ENCODE measurements around the gene IFI44. TPM values are rescaled to one million over a fixed set of nuclear protein-coding genes. Genes with fewer than 3 reads are reported as not detected.

Gene IFI44
- total and polyA plus RNA-seq, 4 donors, result 5.9 to 17.9 (median 9.7) TPM

DNA sequence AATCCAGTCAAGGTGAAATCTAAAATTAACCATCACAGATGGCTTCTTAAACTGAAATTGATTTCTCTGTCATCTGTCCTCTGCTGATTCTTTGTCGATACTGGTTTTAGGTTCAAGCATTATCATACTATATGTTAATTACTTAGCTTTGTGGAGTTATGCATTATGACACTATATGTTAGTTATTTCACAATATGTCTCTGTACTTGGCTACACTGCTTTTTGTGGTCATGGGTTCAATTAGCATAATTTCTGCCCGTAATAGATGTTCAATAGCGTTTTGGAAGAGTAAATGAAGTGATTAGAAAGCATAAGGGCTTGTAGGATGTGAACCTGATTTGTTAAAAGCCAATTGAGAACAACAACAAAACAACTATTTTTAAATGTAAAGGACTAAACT is 28.2 kb downstream of the IFI44 start:
- no peak for DNase-seq (ENCODE audit: low spot score)
- H3K9ac ChIP-seq (ENCODE audit: low read depth in 1 of 2, low read length in 2 of 2), result no peak overlapping the region
- no peaks in the 10 kb centered on the region for H3K36me3 ChIP-seq (ENCODE audit: control insufficient read depth in 4 of 4, insufficient read depth in 3 of 4, low read depth in 1 of 4, low read length in 3 of 4)
- H3K27me3 ChIP-seq (ENCODE audit: control insufficient read depth in 4 of 4, insufficient read depth in 4 of 4, low read length in 3 of 4), result no peaks in the 10 kb centered on the region
- WGBS, result 88% methylated on average over 3 of the region's 3 CpGs
- H3K27ac ChIP-seq (ENCODE audit: low read depth in 1 of 2, low read length in 2 of 2), result no peak overlapping the region
- no peaks in the 10 kb centered on the region for H3K9me3 ChIP-seq (ENCODE audit: control insufficient read depth in 4 of 4, low read length in 3 of 4)
- no peak overlapping the region for H3K4me3 ChIP-seq (ENCODE audit: low read depth in 1 of 3, low read length in 3 of 3)
- no peak for TF ChIP-seq MAX (IDR thresholded peaks at IDR 0.05)
- no peaks in the 10 kb centered on the region for H3K4me1 ChIP-seq (ENCODE audit: control insufficient read depth in 4 of 4, insufficient read depth in 4 of 4, low read length in 3 of 4)

GRCh38 chr1:78678324-78678723 is 28.7 kb downstream of the IFI44 start:
- Histone ChIP-seq H3K4me1 (ENCODE audit: control insufficient read depth in 4 of 4, insufficient read depth in 4 of 4, low read length in 3 of 4) (no peaks in the 10 kb centered on the region), H3K36me3 (ENCODE audit: control insufficient read depth in 4 of 4, insufficient read depth in 3 of 4, low read depth in 1 of 4, low read length in 3 of 4) (no peaks in the 10 kb centered on the region), H3K4me3 (ENCODE audit: low read depth in 1 of 3, low read length in 3 of 3) (no peak overlapping the region), H3K27ac (ENCODE audit: low read depth in 1 of 2, low read length in 2 of 2) (no peak overlapping the region), H3K9me3 (ENCODE audit: control insufficient read depth in 4 of 4, low read length in 3 of 4) (no peaks in the 10 kb centered on the region), H3K27me3 (ENCODE audit: control insufficient read depth in 4 of 4, insufficient read depth in 4 of 4, low read length in 3 of 4) (no peaks in the 10 kb centered on the region), H3K9ac (ENCODE audit: low read depth in 1 of 2, low read length in 2 of 2) (no peak overlapping the region)
- DNase-seq (ENCODE audit: low spot score), result no peak
- TF ChIP-seq RAD21 (IDR thresholded peaks at IDR 0.05) (no peak), MAX (IDR thresholded peaks at IDR 0.05) (no peak), YY1 (IDR thresholded peaks at IDR 0.05) (no peak), RXRA (IDR thresholded peaks at IDR 0.05) (no peak), TAF1 (conservative IDR thresholded peaks at IDR 0.05) (no peak), SP1 (IDR thresholded peaks at IDR 0.05) (no peak), ATF3 (IDR thresholded peaks at IDR 0.05) (no peak), JUND (IDR thresholded peaks at IDR 0.05) (no peak), GABPA (IDR thresholded peaks at IDR 0.05 in 1 of 2, conservative IDR thresholded peaks at IDR 0.05 in 1 of 2) (no peak), ZBTB33 (IDR thresholded peaks at IDR 0.05) (no peak), HNF4A (conservative IDR thresholded peaks at IDR 0.05) (no peak), HNF4G (IDR thresholded peaks at IDR 0.05) (no peak), EGR1 (IDR thresholded peaks at IDR 0.05; ENCODE audit: low read depth in 2 of 2) (no peak), REST (IDR thresholded peaks at IDR 0.05) (no peak), FOXA1 (IDR thresholded peaks at IDR 0.05) (no peak), FOXA2 (IDR thresholded peaks at IDR 0.05) (no peak), CTCF (IDR thresholded peaks at IDR 0.05; ENCODE audit: low read depth, low read length, missing input control) (no peak), NR2F2 (IDR thresholded peaks at IDR 0.05) (no peak)
